ENCODE data around the gene ZNF3.
A peak's percentile ranks its signal among the peaks of the same experiment; 100 is the strongest.

The ZNF3 gene

DNA sequence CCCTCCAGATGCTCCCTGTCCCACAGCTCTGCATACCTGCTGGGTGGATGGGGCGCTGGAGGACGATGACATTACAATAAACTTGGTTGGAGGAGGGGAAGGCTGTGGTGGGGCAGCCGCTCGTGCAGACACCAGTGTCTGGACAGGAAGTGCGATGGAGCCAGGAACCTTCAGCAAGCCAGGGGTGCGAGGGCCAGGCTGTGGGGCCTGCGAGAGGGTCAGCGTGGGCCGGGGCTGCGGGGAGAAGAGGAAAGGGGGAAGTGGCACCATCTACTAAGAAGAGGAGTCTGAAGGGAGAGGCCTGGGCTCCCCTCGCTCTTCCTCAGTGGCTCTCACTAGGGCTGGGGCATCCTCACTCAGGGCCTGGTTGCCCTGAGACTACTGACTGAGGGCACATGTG, 26.4 kb upstream of the ZNF3 start:
- no peaks in the 10 kb centered on the region for H3K27me3 ChIP-seq (ENCODE audit: control insufficient read depth in 1 of 2, insufficient read depth in 1 of 2, low read length in 2 of 2)
- H3K4me2 ChIP-seq (ENCODE audit: low read length, poor library complexity, severe bottlenecking), result no peak overlapping the region
- H2BK120ac ChIP-seq (ENCODE audit: low read depth, low read length), result no peak overlapping the region
- H2AK5ac ChIP-seq (ENCODE audit: low read length, severe bottlenecking), result no peak overlapping the region
- no peak overlapping the region for H3K4me3 ChIP-seq (ENCODE audit: insufficient read depth in 1 of 2, low read depth in 1 of 2, low read length in 2 of 2)
- H2AFZ ChIP-seq (ENCODE audit: low read depth, low read length), result no peak overlapping the region
- H2BK5ac ChIP-seq (ENCODE audit: low read depth, low read length, poor library complexity, severe bottlenecking), result no peak overlapping the region
- no peak overlapping the region for H2BK15ac ChIP-seq (ENCODE audit: low read depth, poor library complexity, severe bottlenecking)
- H3K23ac ChIP-seq (ENCODE audit: low read length in 2 of 2), result no peak overlapping the region
- no peaks in the 10 kb centered on the region for H3K9me3 ChIP-seq (ENCODE audit: control insufficient read depth, low read length)
- no peak overlapping the region for H3K9ac ChIP-seq (ENCODE audit: low read length)
- peaks cover 83 to 88% of the 10 kb centered on the region in 2 experiments for H3K36me3 ChIP-seq (ENCODE audit: control insufficient read depth in 1 of 2, insufficient read depth in 2 of 2, low read depth in 1 of 2, low read length in 2 of 2)
- no peak overlapping the region for H4K91ac ChIP-seq (ENCODE audit: low read length)
- peak overlapping the region in 1 of 2 experiments; percentile 21 for H2BK12ac ChIP-seq (ENCODE audit: low read length in 2 of 2)
- no peak for DNase-seq
- no peak overlapping the region for H3K14ac ChIP-seq (ENCODE audit: low read length in 2 of 2)
- peaks cover 12% of the 10 kb centered on the region for H3K79me1 ChIP-seq (replicated peaks; ENCODE audit: low read length, poor library complexity, severe bottlenecking)
- H3K4ac ChIP-seq (ENCODE audit: low read depth in 1 of 2, low read length in 2 of 2), result no peak overlapping the region
- no peak overlapping the region for H3K27ac ChIP-seq (ENCODE audit: low read length, poor library complexity, severe bottlenecking)
- peak overlapping the region; percentile 22 for H4K8ac ChIP-seq (ENCODE audit: low read length)
- peak overlapping the region in 1 of 2 experiments; percentile 43 for H3K18ac ChIP-seq (ENCODE audit: low read depth in 1 of 2, low read length in 2 of 2)
- peaks cover 2% of the 10 kb centered on the region for H3K4me1 ChIP-seq (ENCODE audit: control insufficient read depth, insufficient read depth, low read depth, low read length)
- 70% methylated on average over 11 of the region's 11 CpGs for WGBS

GRCh38 chr7:100107125-100107737, 25.7 kb upstream of the ZNF3 start:
- Histone ChIP-seq H2AFZ (ENCODE audit: low read depth, low read length) (no peak overlapping the region), H2AK5ac (ENCODE audit: low read length, severe bottlenecking) (no peak overlapping the region), H3K27me3 (ENCODE audit: control insufficient read depth in 1 of 2, insufficient read depth in 1 of 2, low read length in 2 of 2) (no peaks in the 10 kb centered on the region), H3K18ac (ENCODE audit: low read depth in 1 of 2, low read length in 2 of 2) (no peak overlapping the region), H3K23ac (ENCODE audit: low read length in 2 of 2) (no peak overlapping the region), H3K4me2 (ENCODE audit: low read length, poor library complexity, severe bottlenecking) (no peak overlapping the region), H2BK15ac (ENCODE audit: low read depth, poor library complexity, severe bottlenecking) (peak overlapping the region; percentile 44), H3K27ac (ENCODE audit: low read length, poor library complexity, severe bottlenecking) (no peak overlapping the region), H3K9ac (ENCODE audit: low read length) (no peak overlapping the region), H3K36me3 (ENCODE audit: control insufficient read depth in 1 of 2, insufficient read depth in 2 of 2, low read depth in 1 of 2, low read length in 2 of 2) (peaks cover 78 to 83% of the 10 kb centered on the region in 2 experiments), H3K14ac (ENCODE audit: low read length in 2 of 2) (no peak overlapping the region), H4K8ac (ENCODE audit: low read length) (peak overlapping the region; percentile 45), H2BK5ac (ENCODE audit: low read depth, low read length, poor library complexity, severe bottlenecking) (no peak overlapping the region), H3K4me3 (ENCODE audit: insufficient read depth in 1 of 2, low read depth in 1 of 2, low read length in 2 of 2) (no peak overlapping the region), H3K4ac (ENCODE audit: low read depth in 1 of 2, low read length in 2 of 2) (no peak overlapping the region), H4K91ac (ENCODE audit: low read length) (peak overlapping the region; percentile 43), H3K4me1 (ENCODE audit: control insufficient read depth, insufficient read depth, low read depth, low read length) (peaks cover 8% of the 10 kb centered on the region), H3K79me1 (replicated peaks; ENCODE audit: low read length, poor library complexity, severe bottlenecking) (peaks cover 12% of the 10 kb centered on the region), H2BK120ac (ENCODE audit: low read depth, low read length) (no peak overlapping the region), H2BK12ac (ENCODE audit: low read length in 2 of 2) (peak overlapping the region in 1 of 2 experiments; percentile 23), H3K9me3 (ENCODE audit: control insufficient read depth, low read length) (no peaks in the 10 kb centered on the region)
- 95% methylated on average over 25 of the region's 25 CpGs for WGBS
- DNase-seq, result no peak

DNA sequence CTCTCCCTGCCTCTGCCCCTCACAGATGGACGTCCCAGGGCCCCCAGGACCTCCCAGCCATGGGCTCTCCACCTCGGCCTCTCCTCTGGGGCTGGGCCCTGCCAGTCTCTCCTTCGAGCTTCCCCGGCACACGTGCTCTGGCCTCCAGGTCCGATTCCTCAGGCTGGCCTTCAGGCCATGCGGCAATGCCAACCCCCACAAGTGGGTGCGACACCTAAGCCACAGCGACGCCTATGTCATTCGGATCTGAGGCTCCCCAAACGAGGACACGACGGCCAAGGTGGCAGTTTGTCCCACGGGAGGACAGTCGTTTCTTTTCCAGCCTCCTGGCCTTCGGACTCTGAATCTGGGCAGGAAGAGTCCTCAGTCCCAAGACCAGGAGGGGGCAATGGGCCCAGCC, 25.1 kb upstream of the ZNF3 start:
- Histone ChIP-seq H3K27ac (ENCODE audit: low read length, poor library complexity, severe bottlenecking) (no peak overlapping the region), H3K4ac (ENCODE audit: low read depth in 1 of 2, low read length in 2 of 2) (no peak overlapping the region), H3K4me3 (ENCODE audit: insufficient read depth in 1 of 2, low read depth in 1 of 2, low read length in 2 of 2) (no peak overlapping the region), H3K18ac (ENCODE audit: low read depth in 1 of 2, low read length in 2 of 2) (no peak overlapping the region), H3K36me3 (ENCODE audit: control insufficient read depth in 1 of 2, insufficient read depth in 2 of 2, low read depth in 1 of 2, low read length in 2 of 2) (peaks cover 72 to 77% of the 10 kb centered on the region in 2 experiments), H2BK15ac (ENCODE audit: low read depth, poor library complexity, severe bottlenecking) (no peak overlapping the region), H3K23ac (ENCODE audit: low read length in 2 of 2) (no peak overlapping the region), H2AK5ac (ENCODE audit: low read length, severe bottlenecking) (no peak overlapping the region), H2AFZ (ENCODE audit: low read depth, low read length) (no peak overlapping the region), H3K9me3 (ENCODE audit: control insufficient read depth, low read length) (no peaks in the 10 kb centered on the region), H4K8ac (ENCODE audit: low read length) (no peak overlapping the region), H2BK120ac (ENCODE audit: low read depth, low read length) (no peak overlapping the region), H3K27me3 (ENCODE audit: control insufficient read depth in 1 of 2, insufficient read depth in 1 of 2, low read length in 2 of 2) (no peaks in the 10 kb centered on the region), H3K4me2 (ENCODE audit: low read length, poor library complexity, severe bottlenecking) (no peak overlapping the region), H2BK12ac (ENCODE audit: low read length in 2 of 2) (no peak overlapping the region), H3K4me1 (ENCODE audit: control insufficient read depth, insufficient read depth, low read depth, low read length) (peaks cover 9% of the 10 kb centered on the region), H2BK5ac (ENCODE audit: low read depth, low read length, poor library complexity, severe bottlenecking) (no peak overlapping the region), H4K91ac (ENCODE audit: low read length) (no peak overlapping the region), H3K79me1 (replicated peaks; ENCODE audit: low read length, poor library complexity, severe bottlenecking) (peaks cover 12% of the 10 kb centered on the region), H3K9ac (ENCODE audit: low read length) (no peak overlapping the region), H3K14ac (ENCODE audit: low read length in 2 of 2) (no peak overlapping the region)
- DNase-seq, result no peak
- WGBS, result 96% methylated on average over 17 of the region's 17 CpGs

DNA sequence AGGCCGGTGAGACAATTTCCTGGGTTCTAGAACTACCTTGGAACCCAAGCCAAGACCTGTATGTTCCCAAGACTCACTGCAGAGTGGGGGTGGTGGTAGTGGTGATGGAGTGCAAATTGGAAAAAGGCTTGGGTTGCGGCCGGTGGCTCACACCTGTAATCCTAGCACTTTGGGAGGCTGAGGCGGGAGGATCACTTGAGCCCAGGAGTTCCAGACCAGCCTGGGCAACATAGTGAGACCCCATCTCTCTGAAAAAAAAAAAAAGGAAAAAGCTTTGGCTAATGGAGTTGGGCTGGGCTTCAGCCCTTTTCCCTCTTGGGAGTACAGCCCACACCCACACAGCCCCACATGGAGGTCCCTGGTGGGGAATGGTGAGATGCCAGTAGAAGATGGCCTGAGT, 24.0 kb upstream of the ZNF3 start:
- H2BK12ac ChIP-seq (ENCODE audit: low read length in 2 of 2), result peak overlapping the region in 1 of 2 experiments; percentile 44
- peaks cover 62 to 66% of the 10 kb centered on the region in 2 experiments for H3K36me3 ChIP-seq (ENCODE audit: control insufficient read depth in 1 of 2, insufficient read depth in 2 of 2, low read depth in 1 of 2, low read length in 2 of 2)
- H2AK5ac ChIP-seq (ENCODE audit: low read length, severe bottlenecking), result no peak overlapping the region
- H4K91ac ChIP-seq (ENCODE audit: low read length), result peak overlapping the region; percentile 54
- peaks cover 12% of the 10 kb centered on the region for H3K79me1 ChIP-seq (replicated peaks; ENCODE audit: low read length, poor library complexity, severe bottlenecking)
- H3K9ac ChIP-seq (ENCODE audit: low read length), result no peak overlapping the region
- no peak for DNase-seq
- no peaks in the 10 kb centered on the region for H3K9me3 ChIP-seq (ENCODE audit: control insufficient read depth, low read length)
- no peak overlapping the region for H2BK5ac ChIP-seq (ENCODE audit: low read depth, low read length, poor library complexity, severe bottlenecking)
- H2BK120ac ChIP-seq (ENCODE audit: low read depth, low read length), result no peak overlapping the region
- no peak overlapping the region for H3K23ac ChIP-seq (ENCODE audit: low read length in 2 of 2)
- no peak overlapping the region for H4K8ac ChIP-seq (ENCODE audit: low read length)
- WGBS, result 100% methylated on average over 3 of the region's 4 CpGs
- no peak overlapping the region for H3K18ac ChIP-seq (ENCODE audit: low read depth in 1 of 2, low read length in 2 of 2)
- H3K27ac ChIP-seq (ENCODE audit: low read length, poor library complexity, severe bottlenecking), result no peak overlapping the region
- no peak overlapping the region for H3K4me3 ChIP-seq (ENCODE audit: insufficient read depth in 1 of 2, low read depth in 1 of 2, low read length in 2 of 2)
- H3K14ac ChIP-seq (ENCODE audit: low read length in 2 of 2), result no peak overlapping the region
- H3K4me1 ChIP-seq (ENCODE audit: control insufficient read depth, insufficient read depth, low read depth, low read length), result peaks cover 12% of the 10 kb centered on the region
- H3K27me3 ChIP-seq (ENCODE audit: control insufficient read depth in 1 of 2, insufficient read depth in 1 of 2, low read length in 2 of 2), result no peaks in the 10 kb centered on the region
- H2AFZ ChIP-seq (ENCODE audit: low read depth, low read length), result no peak overlapping the region
- H3K4ac ChIP-seq (ENCODE audit: low read depth in 1 of 2, low read length in 2 of 2), result no peak overlapping the region
- H3K4me2 ChIP-seq (ENCODE audit: low read length, poor library complexity, severe bottlenecking), result no peak overlapping the region
- no peak overlapping the region for H2BK15ac ChIP-seq (ENCODE audit: low read depth, poor library complexity, severe bottlenecking)
